Measurements from ENCODE around the gene DENND1A.

The DENND1A gene

DNA sequence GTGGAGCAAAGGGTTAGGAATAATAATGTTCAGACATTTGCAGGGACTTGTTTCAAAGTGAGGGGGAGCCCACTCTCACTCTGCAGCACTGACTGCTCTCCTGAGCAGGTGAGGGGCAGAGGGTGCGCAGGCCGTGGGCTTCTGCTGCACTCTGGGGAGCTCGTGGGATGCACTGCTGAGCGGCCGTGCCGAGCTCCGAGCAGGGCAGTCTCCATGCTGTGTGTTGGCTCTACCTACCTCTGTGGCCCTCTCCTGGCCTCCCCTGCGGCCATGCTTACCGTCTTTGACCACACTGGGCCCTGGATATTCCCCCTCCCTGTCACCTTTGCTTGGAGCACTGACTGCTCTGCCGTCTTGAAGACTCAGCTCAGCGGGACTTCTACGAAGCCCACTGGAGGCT is 540.2 kb downstream of the DENND1A start:
- H3K4me3 ChIP-seq (ENCODE audit: low read depth, low read length) = no peak overlapping the region
- no peak for DNase-seq (ENCODE audit: low read depth)
- TF ChIP-seq, protein P1, sequence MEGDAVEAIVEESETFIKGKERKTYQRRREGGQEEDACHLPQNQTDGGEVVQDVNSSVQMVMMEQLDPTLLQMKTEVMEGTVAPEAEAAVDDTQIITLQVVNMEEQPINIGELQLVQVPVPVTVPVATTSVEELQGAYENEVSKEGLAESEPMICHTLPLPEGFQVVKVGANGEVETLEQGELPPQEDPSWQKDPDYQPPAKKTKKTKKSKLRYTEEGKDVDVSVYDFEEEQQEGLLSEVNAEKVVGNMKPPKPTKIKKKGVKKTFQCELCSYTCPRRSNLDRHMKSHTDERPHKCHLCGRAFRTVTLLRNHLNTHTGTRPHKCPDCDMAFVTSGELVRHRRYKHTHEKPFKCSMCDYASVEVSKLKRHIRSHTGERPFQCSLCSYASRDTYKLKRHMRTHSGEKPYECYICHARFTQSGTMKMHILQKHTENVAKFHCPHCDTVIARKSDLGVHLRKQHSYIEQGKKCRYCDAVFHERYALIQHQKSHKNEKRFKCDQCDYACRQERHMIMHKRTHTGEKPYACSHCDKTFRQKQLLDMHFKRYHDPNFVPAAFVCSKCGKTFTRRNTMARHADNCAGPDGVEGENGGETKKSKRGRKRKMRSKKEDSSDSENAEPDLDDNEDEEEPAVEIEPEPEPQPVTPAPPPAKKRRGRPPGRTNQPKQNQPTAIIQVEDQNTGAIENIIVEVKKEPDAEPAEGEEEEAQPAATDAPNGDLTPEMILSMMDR (IDR thresholded peaks at IDR 0.05; ENCODE audit: control insufficient read depth, extremely low read depth, insufficient read depth) = no peak

DNA sequence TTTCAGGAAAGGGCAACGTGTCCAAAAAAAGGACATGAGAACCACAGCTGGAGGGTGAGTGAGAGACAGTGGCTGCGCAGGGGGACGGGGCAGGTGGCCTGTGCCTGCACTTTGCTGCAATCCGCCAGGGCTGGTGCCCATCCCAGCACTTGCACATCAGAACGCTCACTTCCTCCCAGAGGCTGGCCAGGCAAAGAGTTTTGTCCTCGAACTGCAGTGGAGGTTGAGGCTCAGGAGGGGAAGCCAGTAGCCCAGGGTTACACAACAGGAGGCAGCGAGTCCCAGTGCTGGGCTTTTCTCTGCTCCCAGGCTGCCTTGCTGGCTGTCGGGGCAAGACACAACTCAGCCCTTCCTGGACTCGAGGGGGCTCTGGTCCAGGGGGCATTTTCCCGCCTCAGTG is 540.9 kb downstream of the DENND1A start:
- TF ChIP-seq, protein P1 (IDR thresholded peaks at IDR 0.05; ENCODE audit: control insufficient read depth, extremely low read depth, insufficient read depth) = no peak
- DNase-seq (ENCODE audit: low read depth) = no peak
- H3K4me3 ChIP-seq (ENCODE audit: low read depth, low read length) = no peak overlapping the region

DNA sequence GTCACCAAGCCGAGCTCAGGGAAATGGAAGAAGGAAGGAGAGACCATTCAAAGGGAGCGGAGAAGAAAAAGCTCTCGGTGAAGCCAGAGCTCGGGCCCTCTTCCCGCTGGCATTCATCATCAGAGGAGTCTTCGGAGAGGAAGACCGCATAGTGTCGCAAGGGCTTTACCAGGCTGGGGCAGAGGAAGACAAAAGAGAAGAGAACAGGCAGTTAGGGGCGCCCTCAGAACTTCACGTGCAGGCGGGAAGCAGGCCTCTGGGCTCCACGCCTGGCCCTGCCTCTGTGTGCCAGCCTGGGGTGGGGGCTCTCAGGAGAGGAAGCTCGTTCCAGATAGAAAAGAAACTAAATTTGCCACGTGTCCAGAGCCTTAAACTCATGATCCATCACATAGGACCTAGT is 542.2 kb downstream of the DENND1A start:
- H3K4me3 ChIP-seq (ENCODE audit: low read depth, low read length) = no peak overlapping the region
- DNase-seq (ENCODE audit: low read depth) = no peak
- TF ChIP-seq, protein P1 (IDR thresholded peaks at IDR 0.05; ENCODE audit: control insufficient read depth, extremely low read depth, insufficient read depth) = no peak

DNA sequence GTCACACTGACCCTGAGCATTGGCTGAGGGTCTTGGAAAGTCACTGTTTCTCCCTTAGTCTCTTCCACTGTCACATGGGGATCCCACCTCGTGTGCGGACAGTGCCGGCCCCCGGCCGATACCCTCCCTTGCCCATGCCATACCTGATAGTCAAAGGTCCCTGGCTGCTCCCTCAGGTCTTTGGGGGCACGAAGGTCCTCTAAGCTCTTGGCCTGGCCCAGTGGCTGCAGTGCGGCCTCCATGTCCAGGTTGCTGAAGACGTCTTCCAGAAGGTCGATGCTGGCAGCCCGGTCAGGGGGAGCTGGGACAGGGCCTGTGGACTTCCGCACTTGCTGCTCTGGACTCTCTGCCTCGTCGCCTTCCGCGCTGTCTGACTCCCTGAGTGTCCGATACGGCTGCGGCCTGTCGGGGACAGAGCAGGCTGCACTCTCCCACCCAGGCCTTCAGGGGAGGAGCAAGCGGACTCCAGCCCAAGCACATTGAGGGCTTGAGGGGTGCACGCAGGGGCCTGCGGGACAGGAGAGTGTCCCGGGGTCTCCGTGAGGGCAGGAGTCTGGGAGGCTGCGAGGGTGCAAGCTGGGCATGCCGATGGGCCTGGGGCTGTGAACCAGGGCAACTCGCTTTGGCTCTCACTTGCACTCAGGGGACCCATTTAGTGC is 546.3 kb downstream of the DENND1A start:
- DNase-seq (ENCODE audit: low read depth) = no peak
- H3K4me3 ChIP-seq (ENCODE audit: low read depth, low read length) = no peak overlapping the region
- TF ChIP-seq, protein P1 (IDR thresholded peaks at IDR 0.05; ENCODE audit: control insufficient read depth, extremely low read depth, insufficient read depth) = no peak

DNA sequence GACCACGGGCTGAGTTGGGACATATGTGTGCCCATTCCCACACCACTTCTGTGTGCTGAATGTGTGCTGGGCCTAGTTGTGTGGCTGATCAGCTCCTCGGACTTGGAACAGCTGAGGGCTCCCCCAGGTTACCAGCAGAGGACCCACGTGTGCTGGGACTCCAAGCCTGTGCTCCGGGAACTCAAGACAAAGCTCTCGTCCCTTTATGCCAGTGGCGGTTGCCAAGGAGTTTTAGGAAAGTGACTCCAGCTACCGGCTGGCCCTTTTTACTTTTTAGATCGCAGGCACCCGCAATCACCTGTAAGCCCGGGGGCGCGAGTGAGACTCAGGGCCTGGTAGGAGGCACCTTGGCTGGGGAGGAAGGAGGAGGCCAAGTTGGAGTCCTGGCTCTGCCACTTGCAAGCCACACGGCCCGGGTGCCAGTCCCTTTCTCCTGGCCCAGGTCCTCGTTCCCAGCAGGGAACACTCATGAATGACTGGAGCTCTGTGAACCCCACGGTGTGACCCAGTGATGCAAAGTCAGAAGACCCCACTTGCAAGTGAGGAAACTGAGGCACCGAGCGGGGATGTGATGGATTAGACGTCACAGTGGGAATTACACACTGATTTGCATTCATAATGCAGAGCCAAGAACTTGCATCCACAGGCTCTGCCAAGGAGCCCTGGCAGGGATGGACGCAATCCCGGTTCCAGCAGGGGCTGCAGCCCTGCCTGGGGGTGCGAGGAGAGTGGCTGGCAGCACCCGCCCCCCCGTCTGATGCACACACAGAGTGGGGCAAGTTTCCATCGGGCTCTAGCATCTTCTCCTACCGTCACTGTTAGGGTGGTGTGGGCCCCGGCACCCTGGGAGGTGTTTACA is 547.0 kb downstream of the DENND1A start:
- H3K4me3 ChIP-seq (ENCODE audit: low read depth, low read length) = no peak overlapping the region
- no peak for DNase-seq (ENCODE audit: low read depth)
- TF ChIP-seq, protein P1 (IDR thresholded peaks at IDR 0.05; ENCODE audit: control insufficient read depth, extremely low read depth, insufficient read depth) = no peak

DNA sequence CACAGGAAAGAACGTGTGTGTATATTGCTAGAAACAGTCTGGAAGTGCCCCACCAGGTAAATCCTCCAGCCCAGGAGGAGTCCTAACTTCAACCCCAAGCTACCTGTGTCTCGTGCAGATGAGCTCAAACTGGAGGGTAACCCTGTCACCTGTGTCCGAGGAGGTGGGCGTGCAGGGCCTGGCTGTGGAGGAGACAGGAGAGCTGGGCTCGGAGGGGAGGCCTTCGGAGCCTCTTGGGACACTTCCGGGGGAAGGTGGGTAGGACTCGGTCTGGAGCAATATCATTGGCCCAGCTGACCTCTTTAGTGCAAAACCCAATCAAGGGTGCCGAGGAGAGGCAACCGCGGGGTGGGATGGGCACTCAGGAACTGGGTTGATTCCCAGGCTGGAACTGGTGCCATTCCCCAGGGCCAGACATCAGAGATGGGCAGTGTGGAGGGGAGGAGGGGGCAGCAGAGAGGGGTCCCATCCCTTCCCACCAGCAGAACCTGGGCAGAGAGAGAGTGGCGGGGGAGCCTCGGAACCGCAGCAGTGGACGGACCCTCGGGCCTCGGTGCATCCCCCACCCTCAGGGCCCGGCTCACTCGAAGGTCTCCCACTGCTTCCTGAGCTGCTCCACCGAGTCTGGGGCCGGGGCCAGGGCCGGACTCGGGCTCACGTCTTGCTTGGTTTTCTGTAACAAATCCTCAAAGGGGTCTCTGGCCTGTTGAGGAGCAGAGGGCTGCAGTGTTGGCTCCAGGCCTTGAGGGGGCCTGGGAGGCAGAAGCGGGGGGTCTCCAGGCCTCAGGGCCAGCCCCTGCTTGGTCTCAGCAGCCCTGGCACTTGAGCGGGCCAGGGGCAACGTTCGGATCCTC is 548.8 kb downstream of the DENND1A start:
- TF ChIP-seq, protein P1 (IDR thresholded peaks at IDR 0.05; ENCODE audit: control insufficient read depth, extremely low read depth, insufficient read depth) = no peak
- no peak for DNase-seq (ENCODE audit: low read depth)
- H3K4me3 ChIP-seq (ENCODE audit: low read depth, low read length) = no peak overlapping the region

Data from LNCaP clone FGC (cell line).